GM19324 (cell line): Measurements from ENCODE around the gene PRAME.
"Not testable (repeated sequence)": the region's sequence is repeated elsewhere in the genome, so short reads cannot be mapped to it uniquely, and the experiment has no call there.

Experiments
- ATAC-seq: cut with Tn5 transposase; IDR thresholded peaks from one replicate; pipeline ENCODE4 v1.9.1; 2021; ENCODE audit warnings: mild to moderate bottlenecking, moderate library complexity; ENCODE audit not compliant: unreplicated experiment, low FRiP score

The PRAME gene

GRCh38 chr22:22553141-22553540 lies 5.9 kb downstream of the PRAME start:
- no peak for ATAC-seq

- no peak for ATAC-seq
Measured at GRCh38 chr22:22552630-22553029, 6.4 kb downstream of the PRAME start.

GRCh38 chr22:22550789-22551434 lies 8.2 kb downstream of the PRAME start:
- ATAC-seq, result no peak

GRCh38 chr22:22548910-22549309 lies 10.2 kb downstream of the PRAME start:
- ATAC-seq, result no peak

- no peak for ATAC-seq
Measured at GRCh38 chr22:22548317-22548716, 10.7 kb downstream of the PRAME start.

- no peak for ATAC-seq
Measured at GRCh38 chr22:22547692-22548300, 11.3 kb downstream of the PRAME start.

- ATAC-seq, result no peak
Measured at GRCh38 chr22:22547226-22547625, 11.8 kb downstream of the PRAME start.

- no peak for ATAC-seq
Measured at GRCh38 chr22:22546490-22546889, 12.6 kb downstream of the PRAME start.

GRCh38 chr22:22545084-22545483 lies 14.0 kb downstream of the PRAME start:
- ATAC-seq, result no peak

GRCh38 chr22:22538226-22538989 lies 20.7 kb downstream of the PRAME start:
- ATAC-seq, result no peak

- no peak for ATAC-seq
Measured at GRCh38 chr22:22536916-22537315, 22.1 kb downstream of the PRAME start.

- no peak for ATAC-seq
Measured at GRCh38 chr22:22536515-22536914, 22.6 kb downstream of the PRAME start.

- no peak for ATAC-seq
Measured at GRCh38 chr22:22535662-22536061, 23.4 kb downstream of the PRAME start.

GRCh38 chr22:22534604-22535415 lies 24.3 kb downstream of the PRAME start:
- ATAC-seq, result no peak

GRCh38 chr22:22533863-22534262 lies 25.2 kb downstream of the PRAME start:
- ATAC-seq, result no peak

- no peak for ATAC-seq
Measured at GRCh38 chr22:22533417-22533816, 25.6 kb downstream of the PRAME start.

GRCh38 chr22:22532547-22533071 lies 26.5 kb downstream of the PRAME start:
- not testable (repeated sequence) for ATAC-seq

- no peak for ATAC-seq
Measured at GRCh38 chr22:22531770-22532546, 27.1 kb downstream of the PRAME start.

GRCh38 chr22:22528780-22529179 lies 30.3 kb downstream of the PRAME start:
- ATAC-seq, result no peak

- ATAC-seq, result no peak
Measured at GRCh38 chr22:22527312-22527711, 31.8 kb downstream of the PRAME start.
